NCI-H1105 treated with DMSO at 0.1 percent for 48 hours (cell line): Measurements from ENCODE around the gene SEPTIN7.
A peak's percentile ranks its signal among the peaks of the same experiment; 100 is the strongest.

Source experiments
- DNase-seq: peaks from one replicate; lab custom pipeline; 2025; lab: John Stamatoyannopoulos, UW

Gene SEPTIN7

DNA sequence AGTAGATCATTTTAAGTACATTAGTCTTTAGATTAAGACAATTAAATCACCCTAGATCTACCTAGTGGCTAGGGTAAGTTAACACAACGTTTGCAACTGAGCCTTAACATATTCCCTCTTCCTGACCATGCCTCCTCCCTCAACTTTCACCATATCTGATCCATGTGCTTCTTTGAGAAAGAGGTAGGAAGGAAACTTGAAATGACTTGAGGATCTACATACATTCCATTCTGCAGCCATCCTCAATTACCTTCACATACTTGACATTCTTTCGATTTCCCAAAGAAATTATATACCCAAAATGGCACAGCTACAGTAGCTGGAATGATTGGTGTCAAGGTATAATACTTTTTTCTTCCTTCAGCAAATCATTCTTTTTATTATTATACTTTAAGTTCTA lies 12.9 kb upstream of the SEPTIN7 start:
- DNase-seq = no peak

DNA sequence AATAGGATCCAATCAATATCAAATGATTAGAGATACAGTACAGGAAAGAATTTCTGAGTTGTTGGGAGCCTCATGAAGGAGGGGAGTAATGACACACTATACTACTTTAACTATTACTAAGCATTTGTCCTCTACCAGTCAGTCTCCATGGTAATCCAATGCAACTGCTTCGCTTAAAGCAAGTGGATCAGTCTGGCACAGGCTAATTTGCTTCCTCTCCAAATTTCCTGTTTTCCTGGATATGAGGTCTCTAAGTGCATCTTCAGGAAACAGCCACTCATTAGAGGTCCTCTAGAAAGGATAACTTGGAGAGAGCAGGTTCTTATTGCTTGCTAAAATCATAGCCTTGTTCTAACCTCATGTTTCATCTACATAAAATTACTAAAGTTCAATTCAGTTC lies 8.4 kb upstream of the SEPTIN7 start:
- peak; percentile 13 for DNase-seq

DNA sequence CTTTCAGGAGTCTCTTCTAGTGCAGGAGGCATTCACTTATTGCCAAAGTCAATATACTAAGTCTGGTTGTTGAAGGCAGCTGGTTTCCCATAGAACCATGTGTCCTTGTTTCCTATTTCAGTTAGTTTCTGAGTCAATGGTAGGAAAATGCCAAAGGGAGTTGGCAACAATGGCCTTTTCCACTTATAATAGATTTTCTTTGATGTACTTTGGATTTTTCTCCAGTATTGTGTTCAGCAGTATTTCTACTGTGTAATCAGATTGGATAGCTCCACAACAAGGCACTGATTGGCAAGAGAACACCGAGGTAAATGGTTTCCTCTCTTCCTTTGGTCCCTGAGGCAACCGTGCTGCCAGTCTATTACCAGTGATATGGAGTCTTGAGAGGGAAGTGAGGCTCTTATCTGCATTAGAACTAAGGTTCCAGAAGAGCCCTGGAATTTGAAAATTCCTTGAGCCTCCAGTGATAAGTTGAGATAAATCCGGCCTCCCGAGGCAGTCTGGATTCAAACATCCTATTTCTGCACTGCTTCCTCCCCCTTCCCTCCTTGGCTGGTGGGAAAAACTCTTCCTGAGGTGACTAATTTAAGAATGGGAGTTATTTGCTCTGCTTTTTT lies 7.9 kb upstream of the SEPTIN7 start:
- DNase-seq = no peak

DNA sequence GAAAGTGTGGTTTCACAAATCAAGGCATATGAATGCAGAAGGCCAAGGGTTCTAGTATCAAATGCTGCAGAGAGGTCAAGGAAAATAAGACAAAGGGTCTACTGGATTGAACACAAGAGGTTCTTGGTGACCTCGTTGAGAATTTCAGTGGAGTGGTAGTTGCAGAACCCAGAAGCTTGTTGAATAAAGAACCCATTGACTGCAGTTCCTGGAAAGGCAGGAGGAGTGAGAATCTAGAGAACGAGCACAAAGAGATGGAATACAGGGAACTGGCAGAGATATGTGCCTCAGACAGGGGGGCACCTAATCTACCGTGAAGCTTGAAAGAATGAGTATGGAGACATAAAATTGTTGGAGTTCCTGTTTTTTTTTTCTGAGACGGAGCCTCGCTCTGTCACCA lies 3.5 kb upstream of the SEPTIN7 start:
- DNase-seq = no peak

DNA sequence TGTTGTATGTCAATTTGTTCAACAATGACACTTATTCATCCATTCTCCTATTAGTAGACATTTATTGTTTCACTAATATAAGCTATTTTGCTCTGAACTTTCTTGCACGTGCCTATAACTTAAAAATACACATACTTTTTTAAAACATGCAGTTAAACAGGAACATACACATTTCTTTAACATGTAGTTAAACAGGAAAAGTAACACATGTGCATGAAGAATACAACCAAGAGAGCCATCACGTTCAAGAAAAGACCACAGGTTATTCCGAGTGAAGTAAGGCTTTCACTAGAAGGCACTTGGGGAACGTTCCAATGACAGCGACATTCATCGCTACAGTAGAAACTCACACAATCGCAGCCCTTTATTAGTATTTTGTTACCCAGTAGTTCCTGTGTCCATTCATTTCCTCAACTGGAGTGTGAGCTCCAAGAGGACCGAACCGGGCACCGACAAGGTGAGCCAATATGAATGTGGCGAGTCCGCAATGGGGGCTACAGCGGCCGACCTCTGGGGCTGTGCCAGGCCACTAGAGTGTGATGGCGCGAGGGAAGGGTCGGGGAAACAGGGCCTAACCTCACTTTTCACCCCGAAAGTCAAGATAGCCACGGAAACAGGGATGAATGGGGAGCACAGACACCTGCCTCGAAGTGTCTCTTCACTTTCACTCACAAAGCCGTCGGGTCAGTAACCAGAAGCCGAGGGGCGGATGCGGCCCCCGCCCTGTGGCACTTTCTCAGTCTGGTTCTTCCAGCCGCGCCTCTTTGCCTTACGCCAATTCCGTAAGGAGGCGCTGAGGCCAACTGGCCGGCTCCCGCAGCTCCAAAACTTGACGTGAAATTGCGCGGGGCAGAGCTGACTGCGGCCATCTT lies 775 bp upstream of the SEPTIN7 start:
- peak; percentile 94 for DNase-seq

DNA sequence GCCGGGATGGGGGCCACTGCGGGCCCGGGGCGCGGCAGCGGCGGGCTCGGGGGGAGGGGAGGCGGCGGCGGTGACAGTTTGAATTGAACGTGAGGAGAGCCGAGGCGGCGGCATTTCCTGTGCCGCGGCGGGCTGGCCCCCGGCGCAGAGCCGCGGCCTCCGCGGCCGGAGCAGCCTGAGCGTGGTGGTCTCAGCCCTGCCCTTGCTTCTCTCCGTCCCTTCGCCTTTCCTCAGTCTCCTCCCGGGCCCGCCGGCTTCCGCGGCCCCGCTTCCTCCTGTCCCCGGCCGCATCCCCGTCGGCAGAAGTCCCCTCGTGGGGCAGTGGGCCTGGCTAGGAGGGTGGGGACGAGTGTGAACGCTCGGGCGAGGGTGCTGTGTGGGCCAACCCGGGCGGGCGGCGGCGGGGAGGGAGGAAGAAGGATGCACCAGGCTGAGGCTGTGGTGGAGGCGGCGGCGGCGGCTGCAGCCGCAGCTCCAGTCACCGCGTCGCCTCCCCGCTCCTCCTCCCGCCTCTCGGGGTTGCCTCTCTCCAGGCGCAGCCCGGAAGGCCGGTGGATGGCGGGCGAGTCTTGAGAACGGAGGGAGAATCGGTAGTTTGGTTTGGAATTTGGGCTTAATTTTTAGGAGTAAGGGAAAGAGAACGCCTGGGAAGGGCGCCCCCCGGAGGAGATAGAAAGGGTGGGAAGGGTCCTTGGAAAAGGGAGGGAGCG lies 690 bp downstream of the SEPTIN7 start:
- peak; percentile 76 for DNase-seq

DNA sequence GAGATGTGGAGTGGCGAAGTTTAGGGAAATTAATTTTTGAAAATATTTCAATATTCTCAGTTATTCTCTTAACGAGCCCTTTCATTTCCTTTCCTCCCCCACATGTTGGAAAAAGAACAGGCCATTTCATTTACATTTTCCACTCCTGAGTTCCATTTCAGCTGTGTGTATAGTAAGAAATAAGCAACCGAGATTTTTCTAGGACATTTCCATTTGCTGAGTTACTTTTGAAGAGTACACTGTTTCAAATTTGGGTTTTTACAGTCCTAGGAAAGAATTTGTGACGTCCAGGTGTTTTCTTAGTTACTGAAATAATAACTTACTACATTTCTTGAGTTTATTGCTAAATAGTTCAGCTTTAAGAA lies 1.2 kb downstream of the SEPTIN7 start:
- no peak for DNase-seq

DNA sequence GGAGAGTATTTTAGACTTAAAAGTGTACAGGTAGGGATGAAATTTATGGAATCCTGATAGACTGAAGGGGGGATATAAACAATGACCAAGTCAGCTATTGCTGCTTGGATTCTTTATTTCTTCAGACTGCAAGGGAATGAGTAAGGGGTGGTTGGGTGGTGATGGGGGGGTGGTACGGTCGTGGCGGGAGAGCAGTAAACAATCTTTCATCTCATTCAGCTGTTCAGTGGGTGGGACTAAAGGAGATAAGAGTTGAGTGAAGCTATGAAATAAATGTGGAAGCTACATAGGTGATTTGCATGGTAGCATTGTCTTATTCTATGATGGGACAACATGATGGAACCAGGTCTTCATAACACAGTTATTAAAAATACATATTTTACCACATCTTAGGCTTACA lies 1.8 kb downstream of the SEPTIN7 start:
- peak; percentile 7 for DNase-seq

DNA sequence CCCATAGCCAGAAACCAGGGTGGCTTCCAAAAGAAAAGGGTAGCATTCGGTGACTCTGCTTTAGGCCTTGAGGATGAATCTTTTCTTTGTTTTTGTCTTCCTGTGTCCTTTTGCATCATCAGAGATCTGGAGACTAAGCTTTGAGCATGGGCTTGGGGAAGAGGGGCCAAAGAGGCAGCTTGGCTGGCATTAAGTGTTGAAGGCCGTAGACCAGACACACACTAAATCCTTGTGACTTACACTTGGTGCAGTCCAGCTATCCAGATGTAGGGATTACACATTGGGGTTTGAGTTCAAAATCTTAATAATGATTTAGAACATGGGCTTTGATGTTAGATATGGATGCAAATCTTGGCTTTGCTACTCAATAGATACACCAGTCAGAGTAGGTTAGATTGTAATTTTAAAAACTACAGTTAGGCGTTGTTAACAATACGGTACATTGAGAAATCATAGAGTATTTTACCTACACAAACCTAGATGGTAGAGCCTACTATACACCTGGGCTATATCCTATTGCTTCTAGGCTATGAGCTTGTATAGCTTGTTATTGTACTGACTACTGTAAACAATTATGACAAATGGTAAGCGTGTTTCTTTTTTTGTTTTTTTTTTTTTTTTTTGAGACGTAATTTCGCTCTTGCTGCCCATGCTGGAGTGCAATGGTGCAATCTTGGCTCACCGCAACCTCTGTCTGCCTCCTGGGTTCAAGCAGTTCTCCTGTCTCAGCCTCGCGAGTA lies 3.5 kb downstream of the SEPTIN7 start:
- no peak for DNase-seq

DNA sequence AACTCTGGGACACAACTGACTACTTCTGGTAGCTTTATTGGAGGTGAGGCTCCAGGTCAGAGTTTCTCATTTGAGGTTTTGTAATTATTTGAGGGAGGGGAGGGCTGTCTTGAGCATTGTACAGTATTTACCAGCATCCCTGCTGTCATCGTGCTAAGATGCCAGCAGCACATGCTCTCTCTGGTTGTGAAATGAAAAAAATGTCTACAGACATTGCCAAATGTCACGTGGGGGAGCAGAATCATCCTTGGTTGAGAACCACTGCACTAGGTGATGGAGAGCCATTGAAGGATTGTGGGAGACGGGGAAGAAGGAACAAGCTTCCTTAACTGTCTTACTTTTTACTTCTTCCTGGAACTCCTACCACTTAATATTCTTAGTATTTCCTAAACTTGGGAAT lies 5.0 kb downstream of the SEPTIN7 start:
- DNase-seq = no peak

DNA sequence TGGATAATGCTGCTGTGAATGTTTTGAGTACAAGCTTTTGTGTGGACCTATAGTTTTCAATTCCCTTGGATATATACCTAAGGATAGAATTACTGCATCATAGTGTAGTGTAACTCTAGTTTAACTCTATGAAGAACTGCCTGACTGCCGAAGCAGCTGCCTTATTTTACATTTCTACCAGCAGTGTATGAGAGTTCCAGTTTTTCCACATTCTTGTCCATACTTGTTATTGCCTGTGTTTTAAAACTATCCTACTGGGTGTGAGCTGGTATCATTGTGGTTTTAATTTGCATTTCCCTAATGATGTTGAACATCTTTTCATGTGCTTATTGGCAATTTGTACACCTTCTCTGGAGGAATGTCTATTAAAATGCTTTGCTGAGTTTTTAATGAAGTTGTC lies 15.7 kb downstream of the SEPTIN7 start:
- DNase-seq = no peak

DNA sequence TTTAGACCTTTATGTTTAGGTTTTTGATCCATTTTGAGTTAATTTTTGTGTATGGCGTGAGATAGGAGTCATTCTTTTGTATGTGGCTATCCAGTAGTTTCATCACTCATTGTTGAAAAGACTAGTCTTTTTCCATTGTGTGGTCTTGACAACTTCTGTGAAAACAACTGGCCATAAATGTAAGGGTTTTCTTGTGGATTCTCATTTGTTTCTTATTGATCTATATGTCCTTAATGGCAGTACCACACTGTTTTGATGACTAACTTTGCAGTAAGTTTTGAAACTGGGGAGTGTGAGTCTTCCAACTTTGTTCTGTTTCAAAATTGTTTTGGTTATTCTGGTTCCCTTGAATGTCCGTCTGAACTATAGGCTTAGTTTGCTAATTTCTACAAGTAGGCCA lies 16.3 kb downstream of the SEPTIN7 start:
- no peak for DNase-seq

DNA sequence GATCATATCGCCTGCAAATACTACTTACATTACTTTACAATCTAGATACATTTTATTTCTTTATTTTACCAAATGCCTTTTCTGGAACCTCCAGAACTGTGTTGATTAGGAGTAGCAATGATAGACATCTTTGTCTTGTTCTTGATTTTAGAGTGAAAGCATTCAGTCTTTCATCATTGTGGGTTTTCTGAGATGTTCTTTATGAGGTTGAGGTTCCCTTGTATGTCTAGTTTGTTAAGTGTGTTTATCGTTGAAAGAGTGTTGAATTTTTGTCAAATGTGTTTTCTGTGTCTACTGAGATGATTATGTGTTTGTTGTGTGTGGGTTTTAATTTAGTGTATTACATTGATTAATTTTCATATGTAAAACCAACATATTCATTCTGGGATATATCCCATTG lies 17.1 kb downstream of the SEPTIN7 start:
- DNase-seq = no peak

DNA sequence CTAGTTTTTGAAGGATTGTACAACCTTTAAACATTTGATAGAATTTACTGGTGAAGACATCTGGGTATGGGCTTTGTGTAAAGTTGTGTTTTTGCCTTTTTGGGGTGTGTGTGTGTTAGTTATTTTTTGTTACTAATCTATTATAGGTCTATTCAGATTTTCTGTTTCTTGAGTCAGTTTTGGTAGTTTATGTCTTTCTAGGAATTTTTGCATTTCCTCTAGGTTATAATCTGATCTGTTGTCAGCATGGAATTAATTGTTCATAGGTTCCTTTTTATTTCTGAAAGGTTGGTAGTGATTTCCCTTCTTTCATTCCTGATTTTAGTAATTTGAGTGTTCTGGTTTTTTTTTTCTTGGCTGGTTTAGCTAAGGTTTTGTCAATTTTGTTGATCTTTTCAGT lies 17.7 kb downstream of the SEPTIN7 start:
- DNase-seq = no peak

DNA sequence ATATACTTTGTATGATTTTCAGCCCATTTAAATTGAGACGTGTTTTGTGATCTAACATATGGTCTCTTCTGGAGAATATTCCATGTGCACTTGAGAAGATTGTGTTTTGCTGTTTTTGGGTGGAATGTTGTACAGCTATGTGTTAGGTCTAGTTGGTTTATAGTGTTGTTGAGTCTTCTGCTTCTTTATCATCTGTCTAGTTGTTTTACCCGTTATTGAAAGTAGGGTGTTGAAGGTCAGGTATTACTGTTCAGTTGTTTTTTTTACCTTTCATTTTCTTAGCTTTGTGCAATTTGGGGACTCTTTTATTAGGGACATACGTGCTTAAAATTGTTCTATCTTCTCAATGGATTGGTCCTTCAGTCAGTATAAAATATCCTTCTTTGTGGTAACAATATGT lies 18.5 kb downstream of the SEPTIN7 start:
- DNase-seq = no peak

DNA sequence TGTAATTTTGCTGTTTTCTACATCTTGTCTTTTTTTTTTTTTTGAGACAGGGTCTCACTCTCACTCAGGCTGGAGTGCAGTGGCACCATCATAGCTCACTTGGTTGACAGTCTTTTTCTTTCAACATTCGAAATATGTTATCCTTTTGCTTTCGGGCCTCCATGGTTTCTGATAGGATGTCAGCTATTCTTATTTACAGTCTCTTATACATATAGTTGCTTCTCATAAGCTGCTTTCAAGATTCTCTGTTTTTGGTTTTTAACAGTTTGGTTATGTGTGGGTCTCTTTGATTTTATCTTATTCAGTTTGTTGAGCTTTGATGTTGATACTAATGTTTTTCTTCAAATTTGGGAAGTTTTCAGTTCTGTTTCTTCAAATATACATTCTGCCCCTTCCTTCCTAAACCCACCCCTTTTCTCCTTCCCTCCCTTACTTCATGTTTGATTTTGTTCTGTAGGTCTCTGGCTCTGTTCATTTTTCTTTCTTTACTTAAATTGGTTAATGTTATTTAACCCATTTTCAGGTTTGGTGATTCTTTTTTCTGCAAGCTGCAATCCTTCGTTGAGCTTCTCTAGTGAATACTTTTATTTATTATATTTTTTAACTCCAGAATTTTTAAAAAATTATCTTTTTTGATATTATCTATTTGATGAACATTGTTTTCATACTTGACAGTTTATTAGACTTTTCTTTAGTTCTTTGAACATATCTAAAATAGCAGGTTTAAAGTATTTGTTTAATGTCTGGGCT lies 19.3 kb downstream of the SEPTIN7 start:
- DNase-seq = no peak

DNA sequence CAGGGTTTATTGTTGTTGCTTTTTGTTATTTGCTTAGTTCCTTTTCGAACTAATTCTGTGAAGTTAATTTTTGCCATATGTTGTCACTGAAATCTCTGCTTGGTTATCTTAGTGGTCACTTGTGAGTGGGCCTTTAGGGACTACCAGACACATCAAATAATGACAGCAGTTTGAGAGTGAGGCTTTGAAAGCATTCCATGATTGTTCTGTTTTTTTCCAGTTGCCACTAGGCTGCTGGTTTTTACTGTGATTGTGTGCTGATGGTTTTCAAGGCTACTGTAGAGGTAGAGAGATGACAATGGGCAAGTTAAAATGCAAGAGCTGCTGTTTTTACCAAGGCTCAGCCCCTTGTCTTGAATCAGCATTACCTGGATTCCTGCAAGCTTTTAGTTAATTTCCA lies 20.0 kb downstream of the SEPTIN7 start:
- no peak for DNase-seq

DNA sequence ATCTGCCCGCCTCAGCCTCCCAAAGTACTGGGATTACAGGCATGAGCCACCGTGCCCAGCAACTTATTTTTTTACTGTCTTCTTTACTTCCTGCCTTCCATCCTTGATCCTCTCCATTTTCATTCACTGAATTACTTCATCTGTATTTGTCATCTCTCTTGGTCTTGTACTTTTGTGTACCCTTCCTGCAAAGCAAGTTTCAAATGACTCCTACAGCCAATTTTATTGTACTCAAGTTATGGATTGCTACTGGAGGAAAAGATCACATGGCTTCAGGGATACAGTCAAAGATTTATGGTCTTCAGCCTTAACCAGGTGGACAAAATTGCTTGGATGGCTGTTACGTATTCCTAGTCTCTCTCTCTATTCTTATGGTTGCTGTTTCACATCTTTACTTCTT lies 22.6 kb downstream of the SEPTIN7 start:
- no peak for DNase-seq

DNA sequence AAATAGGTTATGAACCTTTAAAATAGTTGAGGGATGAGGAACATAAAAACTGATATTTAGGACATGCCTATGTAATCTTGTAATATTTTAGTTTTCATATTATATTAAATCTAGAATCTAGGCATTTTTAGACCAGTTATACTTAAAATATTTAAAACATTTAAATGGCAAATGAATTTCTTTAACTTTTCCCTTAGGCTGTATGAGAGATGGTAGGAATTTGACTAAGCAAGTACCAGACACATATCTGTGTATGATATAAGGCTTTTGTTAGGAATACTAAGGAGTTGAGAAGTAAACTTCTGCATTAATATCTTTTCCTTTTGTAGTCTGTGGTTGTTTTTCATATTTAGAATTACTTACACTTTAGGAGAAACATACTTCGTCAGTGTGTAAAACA lies 25.1 kb downstream of the SEPTIN7 start:
- DNase-seq = no peak

DNA sequence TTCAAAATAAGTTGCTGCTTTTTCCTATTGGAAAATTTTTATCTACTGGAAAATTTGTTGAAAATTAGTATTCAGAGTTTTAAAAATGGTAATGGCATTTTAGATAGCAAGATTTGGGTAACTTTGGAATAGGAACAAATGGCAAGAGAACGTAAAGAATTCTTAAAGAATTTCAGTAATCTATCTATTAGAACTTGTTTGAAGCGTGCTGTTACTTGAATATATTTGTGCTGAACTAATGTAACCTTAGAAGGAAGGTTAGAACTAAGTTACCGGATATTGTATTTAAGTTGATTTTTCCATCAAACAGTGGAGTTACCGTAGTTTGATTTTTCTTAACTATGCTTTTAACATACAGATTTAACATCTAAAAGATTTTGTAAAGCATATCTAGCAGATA lies 25.9 kb downstream of the SEPTIN7 start:
- no peak for DNase-seq

DNA sequence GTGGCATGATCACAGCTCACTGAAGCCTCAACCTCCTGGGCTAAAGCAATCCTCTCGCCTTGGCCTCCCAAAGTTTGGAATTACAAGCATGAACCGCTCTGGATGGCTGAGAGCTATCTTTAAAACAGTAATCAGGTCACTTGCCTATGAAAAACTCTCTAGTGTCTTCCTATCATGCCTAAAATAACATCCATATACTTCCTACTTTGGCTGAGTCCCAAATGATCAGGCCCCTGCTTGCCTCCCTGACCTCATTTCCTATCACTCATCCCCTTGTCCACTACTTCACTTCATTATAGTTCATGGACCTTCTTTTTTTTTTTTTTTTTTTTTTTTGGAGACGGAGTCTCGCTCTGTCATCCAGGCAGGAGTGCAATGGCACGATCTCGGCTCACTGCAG lies 28.0 kb downstream of the SEPTIN7 start:
- DNase-seq = no peak

DNA sequence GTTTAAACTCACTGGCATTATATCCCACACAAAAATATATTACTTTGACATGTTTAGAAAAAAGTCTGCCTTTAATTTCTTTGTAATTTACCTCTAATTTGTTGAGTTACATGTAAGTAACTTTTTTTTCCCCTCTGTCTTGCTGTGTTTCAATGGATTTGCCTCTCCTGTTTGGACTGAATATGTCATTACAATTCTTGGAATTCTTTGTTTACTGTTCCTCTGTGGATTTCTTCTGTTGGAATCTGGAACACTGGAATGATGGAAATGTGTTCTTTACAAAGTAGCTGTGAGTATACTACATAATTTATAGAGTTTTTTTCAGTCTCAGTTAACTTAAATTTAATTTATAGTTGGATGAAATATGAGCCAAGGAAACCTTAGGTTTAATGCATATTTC lies 30.4 kb downstream of the SEPTIN7 start:
- no peak for DNase-seq
